ENCODE data around the gene NELFA.

DNA sequence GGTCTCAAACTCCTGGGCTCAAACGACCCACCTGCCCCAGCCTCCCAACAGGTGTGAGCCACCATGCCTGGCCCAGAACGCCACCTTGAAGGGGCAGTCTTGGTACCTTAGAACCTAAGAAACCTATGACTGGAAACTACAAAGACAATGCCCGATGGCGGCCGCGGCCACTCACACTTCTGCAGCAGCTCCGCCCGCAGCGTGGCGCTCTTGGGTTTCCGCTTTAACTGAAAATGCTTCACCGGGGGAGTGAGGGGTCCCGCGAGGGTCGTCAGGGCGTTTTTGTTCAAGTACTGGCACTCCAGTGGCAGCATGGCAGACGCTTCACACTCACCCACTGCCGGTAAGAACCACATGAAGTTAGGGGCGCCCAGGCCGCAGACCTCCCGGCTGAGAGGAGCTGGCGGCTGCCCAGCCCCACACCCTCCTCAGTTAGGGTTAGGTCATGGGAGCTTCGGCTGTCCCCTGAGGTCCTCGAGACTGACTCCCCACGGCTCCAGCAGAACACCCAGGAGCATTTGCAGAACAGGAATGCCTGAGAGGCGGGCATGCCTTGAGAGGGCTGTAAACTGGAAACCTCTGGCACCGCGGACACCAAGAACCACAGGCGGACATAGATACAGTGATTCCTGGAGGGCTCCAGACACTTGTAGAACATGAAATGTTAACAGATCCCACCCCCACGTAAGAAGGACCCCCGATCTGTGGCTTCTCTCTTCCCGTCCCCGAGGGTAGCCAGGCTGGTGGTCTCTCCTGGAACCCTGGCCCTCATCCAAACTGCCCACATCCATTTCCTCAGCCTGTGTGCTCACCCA lies 19.0 kb downstream of the NELFA start:
- TF ChIP-seq TAF1 (IDR thresholded peaks at IDR 0.05; ENCODE audit: borderline replicate concordance, low read depth, low read length) (no peak), POLR2AphosphoS5 (IDR thresholded peaks at IDR 0.05; ENCODE audit: low read depth, low read length) (no peak), POLR2A (IDR thresholded peaks at IDR 0.05; ENCODE audit: low read depth, low read length) (no peak)
